H9 (cell line): ENCODE measurements around the gene LHCGR. TPM values are rescaled to one million over a fixed set of nuclear protein-coding genes. Genes with fewer than 3 reads are reported as not detected.

Experiments used
- DNase-seq: peaks from one replicate; pipeline ENCODE4 v3.0.0-alpha.2; 2017
- H2AFZ ChIP-seq: one replicate; pipeline ENCODE4 v1.6.1; 2013; ENCODE audit warnings: mild to moderate bottlenecking, low read length, control low read depth, moderate library complexity
- H2AK5ac ChIP-seq: 2 replicates; pipeline ENCODE4 v1.6.1; 2013; ENCODE audit warnings: low read length, control low read depth, mixed read lengths; ENCODE audit not compliant: insufficient read length
- H2BK120ac ChIP-seq: one replicate; pipeline ENCODE4 v1.6.1; 2013; ENCODE audit warnings: low read depth, mild to moderate bottlenecking, low read length, control low read depth, inconsistent platforms; ENCODE audit not compliant: poor library complexity, severe bottlenecking
- H2BK12ac ChIP-seq: 2 replicates; pipeline ENCODE4 v1.6.1; 2013; ENCODE audit warnings: low read length, control low read depth, mixed read lengths, low read depth; ENCODE audit not compliant: insufficient read length
- H2BK15ac ChIP-seq: 2 replicates; pipeline ENCODE4 v1.6.1; 2013; ENCODE audit warnings: low read depth, low read length, control low read depth
- H2BK20ac ChIP-seq: one replicate; pipeline ENCODE4 v1.6.1; 2013; ENCODE audit warnings: low read depth, mild to moderate bottlenecking, low read length, control low read depth, inconsistent platforms; ENCODE audit not compliant: poor library complexity, severe bottlenecking
- H2BK5ac ChIP-seq: 2 replicates; pipeline ENCODE4 v1.6.1; 2013; ENCODE audit warnings: low read length, control low read depth, mixed read lengths; ENCODE audit not compliant: insufficient read length
- H3K14ac ChIP-seq: 2 replicates; pipeline ENCODE4 v1.6.1; 2013; ENCODE audit warnings: low read length, control low read depth; ENCODE audit not compliant: insufficient read depth
- H3K18ac ChIP-seq: 2 replicates; pipeline ENCODE4 v1.6.1; 2013; ENCODE audit warnings: low read depth, mild to moderate bottlenecking, mixed read lengths, low read length, control low read depth; ENCODE audit not compliant: insufficient read length
- H3K23ac ChIP-seq: 2 replicates; pipeline ENCODE4 v1.6.1; 2013; ENCODE audit warnings: low read length, control low read depth, mixed read lengths, low read depth; ENCODE audit not compliant: insufficient read length
- H3K23me2 ChIP-seq: 2 replicates; pipeline ENCODE4 v1.6.1; 2013; ENCODE audit warnings: low read depth, mild to moderate bottlenecking, mixed read lengths, low read length, control low read depth; ENCODE audit not compliant: insufficient read length, poor library complexity, severe bottlenecking
- H3K27ac ChIP-seq: 2 replicates; pipeline ENCODE4 v1.5.1; 2013; ENCODE audit warnings: low read length, control low read depth, mixed read lengths, low read depth; ENCODE audit not compliant: insufficient read length
- H3K27me3 ChIP-seq: 2 replicates; pipeline ENCODE4 v1.6.1; 2013; ENCODE audit warnings: low read length, control low read depth, inconsistent platforms; ENCODE audit not compliant: insufficient read depth
- H3K4ac ChIP-seq: 2 replicates; pipeline ENCODE4 v1.6.1; 2013; ENCODE audit warnings: low read depth, mild to moderate bottlenecking, control low read depth, inconsistent platforms, low read length, moderate library complexity
- H3K4me1 ChIP-seq: 2 replicates; pipeline ENCODE4 v1.6.1; 2013; ENCODE audit warnings: low read length, control low read depth, inconsistent platforms; ENCODE audit not compliant: insufficient read depth
- H3K4me2 ChIP-seq: 2 replicates; pipeline ENCODE4 v1.6.1; 2013; ENCODE audit warnings: low read length, control low read depth, mixed read lengths; ENCODE audit not compliant: insufficient read length, insufficient read depth
- H3K56ac ChIP-seq: 2 replicates; pipeline ENCODE4 v1.6.1; 2013; ENCODE audit warnings: low read depth, mild to moderate bottlenecking, mixed read lengths, low read length, control low read depth; ENCODE audit not compliant: insufficient read length
- H3K79me1 ChIP-seq: 2 replicates; pipeline ENCODE4 v1.6.1; 2013; ENCODE audit warnings: low read depth, mild to moderate bottlenecking, moderate library complexity, low read length, control low read depth, inconsistent platforms; ENCODE audit not compliant: insufficient read depth, poor library complexity, severe bottlenecking
- H3K79me2 ChIP-seq: 2 replicates; pipeline ENCODE4 v1.6.1; 2013; ENCODE audit warnings: low read length, control low read depth, inconsistent platforms; ENCODE audit not compliant: insufficient read depth
- H3K9ac ChIP-seq: 2 replicates; pipeline ENCODE4 v1.6.1; 2013; ENCODE audit warnings: low read length, control low read depth, mixed read lengths; ENCODE audit not compliant: insufficient read length; ENCODE audit errors: extremely low read depth
- H3K9me3 ChIP-seq: one replicate; pipeline ENCODE4 v1.6.1; 2013; ENCODE audit warnings: low read depth, low read length, inconsistent platforms; ENCODE audit not compliant: control insufficient read depth
- H3T11ph ChIP-seq: one replicate; pipeline ENCODE4 v1.6.1; 2013; ENCODE audit warnings: mild to moderate bottlenecking, low read length, control low read depth, inconsistent platforms
- H4K20me1 ChIP-seq: one replicate; pipeline ENCODE4 v1.6.1; 2013; ENCODE audit not compliant: control insufficient read depth, insufficient read length, insufficient read depth
- H4K5ac ChIP-seq: 2 replicates; pipeline ENCODE4 v1.6.1; 2013; ENCODE audit warnings: low read depth, mild to moderate bottlenecking, mixed read lengths, low read length, control low read depth; ENCODE audit not compliant: insufficient read length
- H4K8ac ChIP-seq: replicated peaks from 2 replicates; pipeline ENCODE4 v1.6.1; 2013; ENCODE audit warnings: low read length, control low read depth, mixed read lengths, low read depth; ENCODE audit not compliant: insufficient read length
- H4K91ac ChIP-seq: 2 replicates; pipeline ENCODE4 v1.6.1; 2013; ENCODE audit warnings: low read depth, mild to moderate bottlenecking, moderate library complexity, mixed read lengths, low read length, control low read depth; ENCODE audit not compliant: insufficient read length
- H3K27ac Mint-ChIP-seq, 3 experiments: 2 replicates in 2 of 3; 3 replicates in 1 of 3; pipeline ENCODE4 v1.8.0; 2020 to 2021; ENCODE audit warnings: mixed read lengths in 3 of 3, mild to moderate bottlenecking in 1 of 3, moderate library complexity in 1 of 3
- H3K27me3 Mint-ChIP-seq: 2 replicates; pipeline ENCODE4 v1.8.0; 2021; ENCODE audit warnings: low read depth, mild to moderate bottlenecking, moderate library complexity, mixed read lengths
- H3K36me3 Mint-ChIP-seq, 3 experiments: 2 replicates in 2 of 3; 3 replicates in 1 of 3; pipeline ENCODE4 v1.8.0; 2020 to 2021; ENCODE audit warnings: low read depth in 3 of 3, mixed read lengths in 3 of 3; ENCODE audit not compliant: insufficient read depth in 1 of 3
- H3K4me1 Mint-ChIP-seq, 2 experiments: 2 replicates each; pipeline ENCODE4 v1.8.0; 2020; ENCODE audit warnings: mixed read lengths in 2 of 2
- H3K4me3 Mint-ChIP-seq, 2 experiments: 2 replicates in 1 of 2; 3 replicates in 1 of 2; pipeline ENCODE4 v1.8.0; 2020 to 2021; ENCODE audit warnings: mild to moderate bottlenecking in 2 of 2, mixed read lengths in 2 of 2, moderate library complexity in 1 of 2
- H3K9me3 Mint-ChIP-seq, 2 experiments: 2 replicates in 1 of 2; 3 replicates in 1 of 2; pipeline ENCODE4 v1.8.0; 2020; ENCODE audit warnings: mild to moderate bottlenecking in 2 of 2, mixed read lengths in 2 of 2, moderate library complexity in 1 of 2
- CTCF ChIP-seq: fragments of 200-600 bp; sonication (generic); conservative IDR thresholded peaks from 3 replicates; pipeline ENCODE4 v1.8.0; 2021; ENCODE audit warnings: antibody characterized with exemption, mild to moderate bottlenecking
- WGBS: extraction: QIAGEN DNeasy Blood & Tissue Kit; methylation state at CpG from one replicate; pipeline ENCODE4 v1.1.7; 2013; ENCODE audit warnings: missing lambda C conversion rate, low lambda C conversion rate, mixed read lengths; ENCODE audit not compliant: insufficient read length; ENCODE audit errors: extremely low coverage; 5-methylcytosine and 5-hydroxymethylcytosine counted together
- total RNA-seq: library from RNA; stranded (reverse); gene quantifications from 2 replicates; pipeline ENCODE4 v1.2.1, GENCODE V29; 2021

The LHCGR gene
- total RNA-seq, 1 experiment from 2014 or later: 0.44 TPM

- no peak overlapping the region for H4K91ac ChIP-seq
- H3K4ac ChIP-seq: no peak overlapping the region
- no peak for TF ChIP-seq CTCF
- no peak overlapping the region for H2AFZ ChIP-seq
- WGBS: no CpG with 5 or more reads among the region's 3 CpGs
- no peaks in the 10 kb centered on the region for H3K36me3 Mint-ChIP-seq
- H2AK5ac ChIP-seq: no peak overlapping the region
- no peak overlapping the region for H3K4me3 Mint-ChIP-seq
- H3K18ac ChIP-seq: no peak overlapping the region
- peaks cover 3% of the 10 kb centered on the region; the same call in 1 of the 2 replicates for H3K4me1 ChIP-seq
- H3K79me2 ChIP-seq: no peaks in the 10 kb centered on the region
- no peaks in the 10 kb centered on the region for H3K27me3 ChIP-seq
- no peak overlapping the region for H2BK20ac ChIP-seq
- no peaks in the 10 kb centered on the region for H3K9me3 ChIP-seq
- no peak overlapping the region for H3K23ac ChIP-seq
- peaks cover 23 to 25% of the 10 kb centered on the region in 2 experiments for H3K4me1 Mint-ChIP-seq
- no peak overlapping the region for H3T11ph ChIP-seq
- H3K79me1 ChIP-seq: no peaks in the 10 kb centered on the region
- H2BK5ac ChIP-seq: no peak overlapping the region
- H4K8ac ChIP-seq: no peak overlapping the region
- H4K5ac ChIP-seq: no peak overlapping the region
- no peak overlapping the region for H3K27ac ChIP-seq
- H3K9ac ChIP-seq: no peak overlapping the region
- no peak overlapping the region for H3K14ac ChIP-seq
- no peak overlapping the region for H3K4me2 ChIP-seq
- H3K56ac ChIP-seq: no peak overlapping the region
- DNase-seq: no peak
- no peaks in the 10 kb centered on the region; the same call in 1 of the 2 replicates for H3K27me3 Mint-ChIP-seq
- no peak overlapping the region for H2BK15ac ChIP-seq
- H3K23me2 ChIP-seq: no peaks in the 10 kb centered on the region
- no peak overlapping the region for H2BK12ac ChIP-seq
- no peaks in the 10 kb centered on the region for H4K20me1 ChIP-seq
- no peaks in the 10 kb centered on the region for H3K9me3 Mint-ChIP-seq
- H3K27ac Mint-ChIP-seq: peak overlapping the region in 1 of 3 experiments; percentile 52; a peak in 1 of 7 replicates
- H2BK120ac ChIP-seq: no peak overlapping the region
Measured at GRCh38 chr2:48719480-48720177, 35.9 kb downstream of the LHCGR start.
